RWPE2 (cell line): Measurements from ENCODE around the gene JDP2.

ENCODE experiments used
- ATAC-seq: fragments of 200-7000 bp; cut with Tn5 transposase; 3 replicates; pipeline ENCODE4 v1.9.1; 2021; ENCODE audit warnings: low read depth
- DNase-seq: peaks from one replicate; pipeline ENCODE4 v3.0.0-alpha.2; 2020; ENCODE audit warnings: low spot score
- H3K27ac ChIP-seq: fragments of 450-650 bp; 2 replicates; pipeline ENCODE4 v1.5.1; 2017; ENCODE audit warnings: mild to moderate bottlenecking; ENCODE audit not compliant: poor library complexity, severe bottlenecking
- H3K27me3 ChIP-seq: fragments of 250-450 bp; sonication (Bioruptor Pico); 2 replicates; pipeline ENCODE4 v1.5.1; 2021; ENCODE audit warnings: mild to moderate bottlenecking, moderate library complexity; ENCODE audit not compliant: insufficient read depth, poor library complexity, severe bottlenecking
- H3K36me3 ChIP-seq: fragments of 250-450 bp; sonication (Bioruptor Pico); 2 replicates; pipeline ENCODE4 v1.5.1; 2020; ENCODE audit warnings: low read depth, mild to moderate bottlenecking, moderate library complexity
- H3K4me1 ChIP-seq: fragments of 250-450 bp; sonication (Bioruptor Pico); 2 replicates; pipeline ENCODE4 v1.5.1; 2021; ENCODE audit warnings: mild to moderate bottlenecking, moderate library complexity; ENCODE audit not compliant: insufficient read depth, poor library complexity, severe bottlenecking
- H3K4me3 ChIP-seq: fragments of 250-450 bp; sonication (Bioruptor Pico); 2 replicates; pipeline ENCODE4 v1.5.1; 2021; ENCODE audit warnings: mild to moderate bottlenecking, moderate library complexity; ENCODE audit not compliant: severe bottlenecking
- H3K9me3 ChIP-seq: fragments of 250-450 bp; sonication (Bioruptor Pico); 2 replicates; pipeline ENCODE4 v1.5.1; 2021; ENCODE audit warnings: mild to moderate bottlenecking, moderate library complexity; ENCODE audit not compliant: severe bottlenecking
- CTCF ChIP-seq: fragments of 450-650 bp; IDR thresholded peaks from one replicate; pipeline ENCODE4 v1.5.1; 2017; ENCODE audit warnings: mild to moderate bottlenecking, moderate library complexity; ENCODE audit not compliant: poor library complexity, severe bottlenecking

JDP2 gene

GRCh38 chr14:75493592-75494087 is 65.8 kb downstream of the JDP2 start:
- Histone ChIP-seq H3K4me3 (no peak overlapping the region), H3K27ac (no peak overlapping the region), H3K4me1 (no peaks in the 10 kb centered on the region), H3K36me3 (no peaks in the 10 kb centered on the region), H3K9me3 (no peaks in the 10 kb centered on the region), H3K27me3 (no peaks in the 10 kb centered on the region)
- ATAC-seq (no peak), DNase-seq (no peak)
- TF ChIP-seq CTCF = no peak

- no peaks in the 10 kb centered on the region for H3K4me1 ChIP-seq
- H3K9me3 ChIP-seq = no peaks in the 10 kb centered on the region
- TF ChIP-seq CTCF = no peak
- ATAC-seq (no peak), DNase-seq (no peak)
- H3K27ac ChIP-seq = no peak overlapping the region
- no peak overlapping the region for H3K4me3 ChIP-seq
- H3K27me3 ChIP-seq = no peaks in the 10 kb centered on the region
- H3K36me3 ChIP-seq = no peaks in the 10 kb centered on the region
Observed at GRCh38 chr14:75494896-75495295, 67.1 kb downstream of the JDP2 start.

DNA sequence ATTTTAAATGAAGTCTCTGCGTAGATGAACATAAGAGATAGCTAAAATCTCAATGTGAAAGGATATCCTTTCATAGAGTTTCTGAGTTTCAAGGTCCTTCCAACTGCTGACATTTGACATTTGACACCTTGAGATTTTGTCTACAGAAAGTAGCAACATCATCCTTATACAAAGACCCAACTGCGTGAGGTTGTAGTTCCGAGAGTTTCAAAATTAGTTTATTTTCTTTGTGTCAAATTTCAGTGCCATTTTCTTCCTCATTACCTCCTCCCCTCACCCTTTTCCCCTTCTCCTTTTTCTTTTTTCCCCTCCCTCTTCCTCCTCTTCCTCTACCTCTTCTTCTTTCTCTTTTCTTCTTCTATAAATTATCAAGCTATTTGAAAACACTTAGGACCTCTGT is 67.6 kb downstream of the JDP2 start:
- no peak overlapping the region for H3K4me3 ChIP-seq
- H3K9me3 ChIP-seq = no peaks in the 10 kb centered on the region
- TF ChIP-seq CTCF = no peak
- no peak for ATAC-seq
- H3K27ac ChIP-seq = no peak overlapping the region
- no peaks in the 10 kb centered on the region for H3K4me1 ChIP-seq
- no peaks in the 10 kb centered on the region for H3K36me3 ChIP-seq
- no peaks in the 10 kb centered on the region for H3K27me3 ChIP-seq
- DNase-seq = no peak

DNA sequence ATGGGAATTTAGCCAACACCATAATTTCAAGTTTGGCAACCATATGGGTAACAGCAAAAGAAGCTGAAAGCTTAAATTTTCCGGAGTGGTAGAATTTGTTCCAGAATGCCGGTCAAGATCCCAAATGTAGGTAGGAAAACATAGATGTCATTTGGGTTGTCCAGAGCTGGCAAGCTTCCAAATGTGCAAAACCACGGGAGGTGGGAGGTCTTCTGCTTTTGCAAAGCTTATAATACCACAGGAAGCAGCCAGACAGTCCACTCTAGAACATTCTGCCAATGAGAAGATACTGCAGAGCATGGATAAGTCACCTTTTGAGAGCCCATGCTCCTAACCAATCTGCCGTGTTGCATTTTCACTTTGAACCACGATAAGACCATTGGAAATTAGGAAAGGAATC is 68.1 kb downstream of the JDP2 start:
- no peaks in the 10 kb centered on the region for H3K36me3 ChIP-seq
- no peak for TF ChIP-seq CTCF
- ATAC-seq (no peak), DNase-seq (no peak)
- H3K27ac ChIP-seq = no peak overlapping the region
- H3K9me3 ChIP-seq = no peaks in the 10 kb centered on the region
- no peaks in the 10 kb centered on the region for H3K4me1 ChIP-seq
- no peak overlapping the region for H3K4me3 ChIP-seq
- H3K27me3 ChIP-seq = no peaks in the 10 kb centered on the region

DNA sequence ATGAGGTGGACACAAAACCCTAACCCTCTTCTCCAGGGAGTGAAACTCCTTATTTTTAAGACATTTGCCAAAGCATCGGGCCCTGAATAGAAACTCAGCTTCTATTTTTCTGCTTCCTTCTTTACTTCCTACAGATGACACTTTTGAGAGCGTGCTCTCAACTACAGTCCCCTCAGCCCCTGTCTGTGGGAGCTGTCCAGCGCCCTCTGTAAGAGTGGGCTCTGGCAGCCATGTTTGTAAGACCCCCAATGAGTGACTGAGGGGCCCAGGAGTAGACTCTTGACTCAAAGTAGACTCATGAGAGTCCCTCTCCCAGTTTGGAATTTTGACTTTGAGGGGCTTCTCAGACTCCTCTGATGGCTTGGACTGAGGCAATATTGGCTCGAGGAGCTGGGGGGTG is 68.9 kb downstream of the JDP2 start:
- no peak for TF ChIP-seq CTCF
- Histone ChIP-seq H3K36me3 (no peaks in the 10 kb centered on the region), H3K4me3 (no peak overlapping the region), H3K4me1 (no peaks in the 10 kb centered on the region), H3K27ac (no peak overlapping the region), H3K9me3 (no peaks in the 10 kb centered on the region), H3K27me3 (no peaks in the 10 kb centered on the region)
- no peak for ATAC-seq
- no peak for DNase-seq
